HEK293 (cell line): ENCODE data around the gene SIL1.

Experiments
- MYNN ChIP-seq: fragments of 450-650 bp; formaldehyde crosslinking; IDR thresholded peaks from 2 replicates; pipeline ENCODE4 v1.5.1; 2016; ENCODE audit warnings: missing biosample characterization, missing genetic modification characterization, borderline replicate concordance
- ZNF211 ChIP-seq: fragments of 450-650 bp; formaldehyde crosslinking; IDR thresholded peaks from 2 replicates; pipeline ENCODE4 v1.5.1; 2016; ENCODE audit warnings: low read depth, missing biosample characterization, missing genetic modification characterization
- ZNF223 ChIP-seq: fragments of 450-650 bp; formaldehyde crosslinking; IDR thresholded peaks from 2 replicates; pipeline ENCODE4 v1.5.1; 2016; ENCODE audit warnings: missing biosample characterization, missing genetic modification characterization
- ZNF274 ChIP-seq, 2 experiments: fragments of 200-500 bp in 1 of 2; fragments of 450-650 bp in 1 of 2; sonication (Bioruptor generic) in 1 of 2; formaldehyde crosslinking in 1 of 2; IDR thresholded peaks; 2 replicates each; pipeline versions ENCODE4 v1.5.1 to v1.6.1; 2014 to 2016; ENCODE audit warnings: borderline replicate concordance in 1 of 2, inconsistent platforms in 1 of 2, low read length in 1 of 2, missing biosample characterization in 1 of 2, missing genetic modification characterization in 1 of 2
- ZSCAN16 ChIP-seq: fragments of 450-650 bp; formaldehyde crosslinking; IDR thresholded peaks from 2 replicates; pipeline ENCODE4 v1.5.1; 2016; ENCODE audit warnings: missing biosample characterization, missing genetic modification characterization
- TF ChIP-seq, protein P1 (sequence below): fragments of 450-650 bp; formaldehyde crosslinking; IDR thresholded peaks from 2 replicates; pipeline ENCODE4 v1.5.1; 2016; ENCODE audit warnings: missing biosample characterization, missing genetic modification characterization
- TF ChIP-seq, protein P2 (sequence below): fragments of 450-650 bp; formaldehyde crosslinking; IDR thresholded peaks from 2 replicates; pipeline ENCODE4 v1.5.1; 2016; ENCODE audit warnings: missing biosample characterization, missing genetic modification characterization

DNA sequence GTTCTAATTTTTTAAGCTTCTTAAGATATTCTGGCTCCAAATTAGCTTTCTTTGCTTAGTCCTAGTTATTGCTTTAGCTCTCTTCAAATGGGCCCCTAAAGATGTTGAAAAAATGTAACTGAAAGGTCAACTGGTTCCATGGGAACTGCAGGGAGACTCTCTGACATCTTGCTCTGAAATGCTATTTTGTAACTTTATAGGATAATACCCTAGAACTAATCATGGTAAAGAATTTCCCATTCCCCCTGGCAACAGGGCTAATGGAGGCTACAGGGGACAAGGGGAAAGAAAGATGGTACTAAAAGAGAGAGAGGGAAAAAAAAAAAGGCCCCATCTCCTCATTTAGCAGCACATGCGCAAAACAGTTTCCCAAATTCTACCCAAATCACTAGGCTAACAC, 39.4 kb downstream of the SIL1 start:
- no peak for TF ChIP-seq ZNF211 (tag by site-specific recombination)
- TF ChIP-seq ZNF223 (tag by site-specific recombination) = no peak
- no peak for TF ChIP-seq MYNN (tag by site-specific recombination)
- no peak for TF ChIP-seq ZNF274 (IDR thresholded peaks at IDR 0.05; ENCODE audit: low read length)
- TF ChIP-seq ZNF274 (tag by site-specific recombination; IDR thresholded peaks at IDR 0.05; ENCODE audit: borderline replicate concordance) = no peak
- TF ChIP-seq, protein P1, sequence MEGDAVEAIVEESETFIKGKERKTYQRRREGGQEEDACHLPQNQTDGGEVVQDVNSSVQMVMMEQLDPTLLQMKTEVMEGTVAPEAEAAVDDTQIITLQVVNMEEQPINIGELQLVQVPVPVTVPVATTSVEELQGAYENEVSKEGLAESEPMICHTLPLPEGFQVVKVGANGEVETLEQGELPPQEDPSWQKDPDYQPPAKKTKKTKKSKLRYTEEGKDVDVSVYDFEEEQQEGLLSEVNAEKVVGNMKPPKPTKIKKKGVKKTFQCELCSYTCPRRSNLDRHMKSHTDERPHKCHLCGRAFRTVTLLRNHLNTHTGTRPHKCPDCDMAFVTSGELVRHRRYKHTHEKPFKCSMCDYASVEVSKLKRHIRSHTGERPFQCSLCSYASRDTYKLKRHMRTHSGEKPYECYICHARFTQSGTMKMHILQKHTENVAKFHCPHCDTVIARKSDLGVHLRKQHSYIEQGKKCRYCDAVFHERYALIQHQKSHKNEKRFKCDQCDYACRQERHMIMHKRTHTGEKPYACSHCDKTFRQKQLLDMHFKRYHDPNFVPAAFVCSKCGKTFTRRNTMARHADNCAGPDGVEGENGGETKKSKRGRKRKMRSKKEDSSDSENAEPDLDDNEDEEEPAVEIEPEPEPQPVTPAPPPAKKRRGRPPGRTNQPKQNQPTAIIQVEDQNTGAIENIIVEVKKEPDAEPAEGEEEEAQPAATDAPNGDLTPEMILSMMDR (tag by site-specific recombination) = no peak
- TF ChIP-seq, protein P2, sequence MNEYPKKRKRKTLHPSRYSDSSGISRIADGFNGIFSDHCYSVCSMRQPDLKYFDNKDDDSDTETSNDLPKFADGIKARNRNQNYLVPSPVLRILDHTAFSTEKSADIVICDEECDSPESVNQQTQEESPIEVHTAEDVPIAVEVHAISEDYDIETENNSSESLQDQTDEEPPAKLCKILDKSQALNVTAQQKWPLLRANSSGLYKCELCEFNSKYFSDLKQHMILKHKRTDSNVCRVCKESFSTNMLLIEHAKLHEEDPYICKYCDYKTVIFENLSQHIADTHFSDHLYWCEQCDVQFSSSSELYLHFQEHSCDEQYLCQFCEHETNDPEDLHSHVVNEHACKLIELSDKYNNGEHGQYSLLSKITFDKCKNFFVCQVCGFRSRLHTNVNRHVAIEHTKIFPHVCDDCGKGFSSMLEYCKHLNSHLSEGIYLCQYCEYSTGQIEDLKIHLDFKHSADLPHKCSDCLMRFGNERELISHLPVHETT (tag by site-specific recombination) = no peak
- no peak for TF ChIP-seq ZSCAN16
